CD4-positive, alpha-beta T cell treated with Interleukin-4 for 1 hour (primary cell): ENCODE results near the gene PDE4D.
"Not testable (repeated sequence)": the region's sequence is repeated elsewhere in the genome, so short reads cannot be mapped to it uniquely, and the experiment has no call there.

ENCODE experiments used
- DNase-seq, 2 donors: peaks; one replicate each; pipeline ENCODE4 v3.0.0-alpha.2; 2020 to 2022

PDE4D gene

DNA sequence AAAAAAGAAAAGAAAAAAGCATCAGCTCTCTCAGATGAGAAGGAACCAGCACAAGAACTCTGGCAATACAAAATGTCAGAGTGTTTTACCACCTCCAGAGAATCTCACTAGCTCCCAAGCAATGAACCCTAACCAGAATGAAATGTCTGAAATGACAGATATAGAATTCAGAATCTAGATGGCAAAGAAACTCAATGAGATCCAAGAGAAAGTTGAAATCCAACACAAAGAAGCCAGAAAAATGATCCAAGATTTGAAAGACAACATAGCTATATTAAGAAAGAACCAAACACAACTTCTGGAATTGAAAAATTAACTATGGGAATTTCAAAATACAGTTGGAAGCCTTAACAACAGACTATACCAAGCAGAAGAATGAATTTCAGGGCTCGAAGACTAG is 396.3 kb downstream of the PDE4D start:
- DNase-seq: no peak

DNA sequence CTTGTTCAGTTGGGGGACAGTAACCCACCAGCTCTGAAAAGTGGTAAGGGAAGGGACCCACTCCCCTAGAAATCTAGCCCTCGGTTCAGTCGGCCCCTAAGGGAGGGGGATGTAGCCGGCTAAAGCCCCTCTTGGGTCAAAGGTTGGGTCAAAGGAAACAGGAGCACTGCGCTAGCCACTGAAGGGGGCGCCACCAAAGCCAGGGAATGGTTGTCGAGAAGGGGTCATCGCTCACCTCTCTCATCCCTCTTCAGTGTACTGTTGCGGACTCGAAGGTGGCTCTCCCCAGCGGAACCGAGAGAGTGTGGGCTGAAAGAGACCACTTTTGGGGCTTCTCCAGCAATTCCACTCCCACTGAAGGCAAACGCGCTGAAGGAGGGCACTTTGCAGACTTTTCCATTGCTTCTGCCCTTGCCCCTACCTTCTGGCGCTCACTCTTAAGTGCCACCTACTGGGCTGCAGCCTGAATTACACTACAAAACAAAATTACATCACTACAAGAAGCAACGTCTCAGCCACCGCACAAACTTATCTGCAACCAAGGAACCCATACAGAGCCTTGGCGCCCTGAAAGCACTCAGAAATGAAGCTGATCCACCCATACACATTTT is 396.9 kb downstream of the PDE4D start:
- no peak for DNase-seq

DNA sequence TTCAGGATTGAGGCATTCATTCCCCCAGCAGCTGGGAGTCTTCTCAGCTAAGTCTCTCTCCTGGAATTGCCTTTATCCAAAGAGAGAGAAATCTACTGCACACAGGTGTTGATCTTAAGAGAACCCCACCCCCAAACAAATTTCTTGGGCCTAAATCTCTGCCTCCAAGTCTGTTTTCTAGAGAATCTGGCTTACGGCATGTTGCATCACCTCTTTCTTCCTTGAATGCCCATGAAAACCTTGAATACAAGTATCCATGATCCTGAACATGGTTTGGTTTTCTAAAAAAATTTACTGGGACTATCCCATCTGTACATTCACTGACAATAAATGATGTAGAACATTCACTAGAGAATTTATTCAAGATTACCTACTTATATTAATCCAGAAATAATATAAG is 401.6 kb downstream of the PDE4D start:
- DNase-seq: no peak

DNA sequence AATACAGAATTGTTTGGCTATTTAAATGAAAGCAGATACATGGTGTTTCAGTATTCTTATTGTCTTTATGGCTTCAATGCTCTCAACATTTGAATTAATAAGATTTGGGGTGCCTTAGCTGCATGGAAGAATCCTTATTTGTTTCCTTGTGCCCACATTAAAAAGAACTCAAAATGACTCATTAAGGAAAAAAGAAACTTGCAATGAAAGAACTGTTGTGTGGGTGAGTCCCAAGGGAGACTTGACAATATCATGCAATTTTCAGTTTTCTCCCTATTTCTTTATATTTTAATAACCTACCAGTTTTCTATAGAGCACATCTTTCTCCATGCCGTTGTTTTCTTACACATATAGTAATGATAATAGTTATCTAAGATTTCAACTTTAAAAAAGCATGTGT is 404.0 kb downstream of the PDE4D start:
- no peak for DNase-seq

DNA sequence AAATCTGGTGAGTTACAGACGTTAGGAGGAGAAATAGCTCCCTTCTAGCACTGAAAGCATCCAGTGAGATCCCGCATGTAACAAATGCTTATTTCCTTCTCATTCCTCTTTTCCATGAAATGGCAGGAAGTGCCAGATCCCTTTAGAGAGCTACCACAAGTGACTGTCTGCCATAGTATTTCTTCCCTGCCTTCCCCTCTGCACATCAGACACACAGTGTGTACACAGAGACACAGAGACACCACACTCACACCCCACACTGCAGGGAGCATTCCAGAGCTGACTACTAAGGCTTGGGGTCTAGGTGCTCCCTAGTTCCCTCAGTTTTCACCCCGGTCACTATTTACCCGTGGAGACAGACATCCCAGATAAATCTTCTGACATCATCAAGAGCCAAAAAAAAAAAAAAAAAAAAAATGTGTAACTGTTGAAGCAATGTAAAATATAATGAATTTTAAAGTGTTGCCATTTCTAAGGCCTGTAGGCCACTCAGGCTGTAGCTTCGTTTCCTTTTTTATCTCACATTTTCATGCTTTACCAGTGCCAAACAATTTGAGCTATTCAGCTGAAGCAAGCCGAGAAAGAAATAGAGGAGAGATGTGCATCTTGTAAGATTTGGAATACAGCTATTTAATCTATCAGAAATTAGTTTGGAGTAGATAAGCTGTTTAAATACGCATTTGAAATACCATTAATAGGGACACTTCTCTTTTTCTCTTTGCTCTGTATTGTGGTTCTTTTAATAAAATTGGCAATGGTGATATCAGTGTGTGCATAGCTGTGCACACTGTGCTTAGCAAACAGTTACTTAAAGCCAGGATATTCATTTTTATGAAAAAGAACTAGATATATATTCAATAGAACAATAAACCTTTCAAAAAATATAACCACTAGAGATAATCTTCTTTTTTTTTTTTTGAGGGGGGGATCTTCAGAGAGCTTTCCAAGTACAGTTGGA is 405.5 kb downstream of the PDE4D start:
- DNase-seq: no peak

DNA sequence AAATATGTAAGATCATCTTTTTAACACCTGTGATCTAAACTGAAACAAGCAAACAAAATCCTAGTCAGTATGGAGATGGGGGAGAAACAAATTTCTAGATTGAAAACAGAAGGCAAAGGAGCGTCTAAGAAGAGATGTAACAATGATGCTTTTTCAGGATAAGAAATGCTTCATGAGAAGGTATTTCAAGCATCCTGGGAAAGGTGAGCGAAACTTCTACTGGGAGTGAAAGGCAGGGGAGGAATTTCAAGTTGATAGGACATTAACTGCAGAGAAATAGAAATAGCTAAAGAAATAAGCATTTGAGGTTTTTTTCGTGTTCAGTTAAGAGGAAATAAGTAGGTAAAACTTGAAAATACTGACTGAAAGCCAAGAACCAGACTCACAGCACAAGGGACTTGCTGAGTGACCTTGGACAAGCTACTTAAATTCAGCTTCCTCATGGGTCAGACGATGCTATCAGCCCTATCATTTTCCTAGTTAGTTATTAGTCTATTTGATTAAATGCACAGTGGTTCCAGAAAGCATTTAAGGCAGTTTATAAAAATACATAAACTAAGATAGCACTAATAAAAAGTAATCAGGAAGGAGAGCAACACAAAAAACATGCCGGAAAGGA is 406.3 kb downstream of the PDE4D start:
- no peak for DNase-seq

DNA sequence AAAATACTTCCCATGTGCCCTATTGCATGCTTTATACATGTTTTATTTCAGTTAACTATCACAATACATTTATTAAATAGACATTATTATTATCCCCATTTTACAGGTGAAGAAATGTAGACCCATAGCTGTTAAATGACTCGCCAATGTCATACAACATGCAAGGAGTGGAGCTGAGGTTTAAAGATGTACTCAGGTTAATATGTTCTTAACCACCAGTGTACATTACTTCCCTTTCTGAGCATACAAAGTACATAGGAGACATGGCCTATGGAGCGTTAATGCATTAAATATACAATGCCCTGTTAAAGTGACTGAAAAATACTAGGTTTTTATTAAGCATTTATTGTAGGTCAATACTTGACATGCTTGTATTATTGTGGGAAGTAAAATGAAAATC is 407.0 kb downstream of the PDE4D start:
- no peak for DNase-seq

DNA sequence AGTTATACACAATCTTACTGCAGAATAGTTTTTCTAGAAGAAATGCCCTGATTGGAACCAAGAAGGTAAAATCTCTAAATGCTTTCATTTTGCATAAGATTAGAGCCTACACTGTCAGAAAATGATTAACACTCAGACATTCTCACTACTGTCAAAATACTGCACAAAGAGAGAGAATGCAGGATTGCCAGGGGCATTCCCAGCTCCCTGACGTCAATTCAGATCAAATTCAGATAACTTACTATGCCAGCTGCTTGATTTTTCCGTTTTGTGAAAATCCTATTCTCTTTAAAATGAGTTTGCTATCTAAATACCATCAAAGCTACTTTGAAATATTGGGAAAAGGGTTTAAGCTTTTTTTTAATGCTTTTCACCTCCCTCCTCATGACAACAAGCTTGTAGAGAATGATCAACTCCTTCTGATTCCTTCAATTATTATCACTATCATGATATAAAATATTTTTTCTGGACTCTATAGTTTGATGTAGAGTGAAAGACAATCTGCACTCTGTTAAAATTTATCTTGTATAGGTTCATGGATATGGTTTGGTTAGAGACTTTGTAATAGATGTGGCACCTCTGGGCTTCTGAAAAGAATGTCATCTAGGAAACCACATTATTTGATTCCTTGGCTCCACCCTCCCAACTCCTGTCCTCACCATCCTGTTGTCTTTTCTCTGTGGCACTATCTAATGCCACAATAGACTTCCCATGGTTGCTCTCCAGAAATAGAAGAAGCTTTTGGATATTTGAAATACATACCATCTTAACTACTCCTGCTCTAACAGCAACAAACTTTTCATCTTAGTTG is 407.7 kb downstream of the PDE4D start:
- DNase-seq: no peak

DNA sequence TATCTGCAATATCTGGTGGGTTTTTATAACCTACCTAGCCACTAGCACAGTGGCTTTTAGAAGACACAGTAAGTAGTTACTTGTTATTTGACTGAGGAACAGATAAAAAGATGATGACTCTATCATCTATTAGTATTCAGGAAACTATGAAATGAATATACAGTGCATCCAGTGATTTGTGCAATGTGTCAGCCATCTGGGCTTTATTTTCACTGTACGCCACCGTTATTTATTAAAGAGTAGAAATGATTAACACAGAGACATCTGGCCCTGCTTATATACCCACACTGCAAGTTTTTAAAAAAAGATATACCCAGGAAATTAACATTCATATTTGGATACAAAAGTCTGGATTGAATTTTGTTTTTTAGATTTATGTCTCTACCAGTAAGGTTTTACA is 408.4 kb downstream of the PDE4D start:
- DNase-seq: no peak

DNA sequence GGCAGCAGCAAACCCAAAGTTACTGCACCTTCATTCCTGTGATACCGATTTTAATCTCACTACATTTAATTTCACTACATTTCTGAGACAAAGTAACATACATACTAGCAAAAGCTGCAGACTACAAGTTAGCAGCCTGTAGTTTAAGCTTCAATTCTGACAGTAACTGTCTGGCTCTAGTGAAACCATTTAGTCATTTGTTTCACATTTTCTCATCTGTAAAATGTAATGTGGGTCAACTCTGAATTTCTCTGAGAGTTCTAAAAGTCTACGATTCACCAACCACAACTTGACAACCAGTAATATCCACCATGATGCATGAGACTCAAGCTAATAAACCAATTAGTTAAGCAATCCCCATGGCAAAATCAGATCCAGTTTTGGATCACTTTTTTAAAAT is 408.9 kb downstream of the PDE4D start:
- no peak for DNase-seq

DNA sequence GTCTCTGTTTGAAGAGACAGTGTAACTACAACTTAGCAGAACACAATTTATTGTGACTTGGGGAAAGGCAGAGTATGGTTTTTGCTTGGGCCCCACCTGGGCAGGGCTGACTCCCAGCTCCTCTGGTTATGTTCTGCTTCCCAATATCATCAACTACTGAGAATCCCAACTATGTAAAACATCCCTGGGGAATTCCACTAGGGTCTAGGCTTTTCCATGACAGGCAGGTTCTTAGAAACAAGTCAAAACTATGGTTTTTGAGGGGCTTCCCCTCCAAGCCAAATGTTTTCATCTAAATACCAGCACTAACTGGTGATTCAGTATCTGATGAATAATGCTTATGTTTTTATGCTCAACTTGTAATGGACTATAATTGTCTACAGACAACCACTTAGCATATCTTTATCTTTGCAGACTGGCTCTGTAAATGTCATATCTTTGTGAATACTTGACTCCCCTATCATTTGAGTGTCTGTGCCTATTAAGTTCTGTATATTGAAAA is 409.5 kb downstream of the PDE4D start:
- no peak for DNase-seq

DNA sequence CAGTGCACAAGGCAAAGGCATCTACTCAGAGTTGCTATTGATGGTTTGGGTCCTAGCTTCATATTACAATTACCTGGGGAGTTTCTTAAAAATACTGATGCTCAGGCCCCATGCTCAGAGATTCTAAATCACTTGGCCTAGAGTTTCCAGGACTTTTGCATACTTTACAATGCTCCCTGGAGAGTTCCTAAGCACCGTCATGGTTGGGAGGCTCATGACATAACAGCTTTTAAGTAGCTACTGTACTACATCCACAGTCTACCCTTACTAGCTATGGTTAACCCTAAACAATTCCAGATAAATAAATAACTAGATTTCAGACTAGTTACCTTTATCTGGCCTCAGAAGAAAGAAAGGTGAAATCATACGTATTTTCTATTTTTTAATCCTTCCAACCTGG is 414.4 kb downstream of the PDE4D start:
- no peak for DNase-seq

DNA sequence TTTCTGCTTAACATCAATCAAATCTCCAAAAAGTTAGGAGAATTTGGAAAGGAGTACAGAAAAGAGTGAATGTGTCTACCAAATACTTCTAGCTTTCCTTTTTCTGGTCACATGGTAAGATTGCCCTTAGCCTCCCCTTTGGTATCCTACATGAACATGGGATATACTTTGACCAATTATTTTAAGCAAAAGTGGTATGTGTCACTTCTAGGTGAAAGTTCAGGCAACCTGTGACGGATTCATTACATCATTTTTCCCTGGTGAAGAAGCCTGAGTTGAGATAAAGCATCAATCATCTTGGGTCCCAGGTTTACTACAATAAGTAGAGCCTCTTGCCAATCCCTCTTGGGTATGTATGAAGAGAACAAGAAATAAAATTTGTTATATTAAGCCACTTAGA is 419.2 kb downstream of the PDE4D start:
- DNase-seq: no peak

DNA sequence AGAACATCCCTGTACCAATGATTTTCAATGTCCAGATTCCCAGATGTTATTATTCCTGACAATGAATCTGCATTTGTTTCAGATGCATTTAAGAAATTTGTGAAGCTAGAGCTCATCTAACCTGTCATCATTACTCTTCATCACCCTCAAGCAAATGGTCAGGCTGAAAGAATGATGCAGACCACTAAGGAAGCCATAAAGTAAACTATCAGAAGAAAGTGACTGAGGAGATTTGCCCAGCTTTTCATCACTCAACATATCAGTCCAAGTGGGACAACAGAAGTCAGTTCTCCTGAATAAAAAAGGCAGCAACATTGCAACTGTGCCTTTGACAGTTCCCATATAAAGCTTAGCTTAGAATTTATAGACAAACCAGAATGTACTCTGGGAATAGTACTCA is 419.9 kb downstream of the PDE4D start:
- no peak for DNase-seq

DNA sequence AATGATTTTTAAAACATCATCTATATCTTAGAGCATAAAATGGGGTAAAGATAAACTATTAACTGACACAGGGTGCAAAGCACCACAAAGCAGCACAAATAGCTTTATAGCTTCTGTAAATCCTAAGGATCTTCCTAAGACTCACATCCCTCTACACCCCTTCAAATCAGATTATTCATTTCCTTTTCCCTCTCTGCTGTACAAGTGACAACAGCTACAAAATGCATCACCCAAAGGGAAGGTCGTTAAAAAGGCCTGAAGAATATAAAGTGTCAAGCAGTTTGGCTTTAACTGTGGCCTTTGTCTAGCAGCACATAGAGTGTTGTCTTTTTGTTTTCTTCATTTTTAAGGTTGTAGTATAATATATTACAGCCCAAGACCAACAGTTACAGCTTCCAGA is 422.1 kb downstream of the PDE4D start:
- DNase-seq: no peak

DNA sequence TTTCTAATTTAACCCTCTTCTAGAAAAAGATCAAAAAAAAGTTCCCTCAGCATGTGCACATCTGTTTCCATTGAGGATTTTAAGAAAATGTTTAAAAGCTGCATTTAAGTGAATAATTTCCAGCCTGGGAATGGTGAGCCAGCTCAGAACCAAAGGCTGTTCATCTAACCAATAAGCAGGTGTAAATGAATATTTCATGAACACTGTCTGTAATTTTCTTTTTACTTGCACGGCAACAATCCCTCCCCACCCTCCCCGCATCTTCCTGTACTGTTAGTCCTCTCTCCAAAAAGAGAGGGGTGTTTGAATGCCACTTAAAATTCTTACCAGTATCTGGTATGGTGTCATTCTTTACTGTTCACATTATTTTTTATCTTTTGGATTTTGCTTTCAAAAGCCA is 425.6 kb downstream of the PDE4D start:
- DNase-seq: no peak

DNA sequence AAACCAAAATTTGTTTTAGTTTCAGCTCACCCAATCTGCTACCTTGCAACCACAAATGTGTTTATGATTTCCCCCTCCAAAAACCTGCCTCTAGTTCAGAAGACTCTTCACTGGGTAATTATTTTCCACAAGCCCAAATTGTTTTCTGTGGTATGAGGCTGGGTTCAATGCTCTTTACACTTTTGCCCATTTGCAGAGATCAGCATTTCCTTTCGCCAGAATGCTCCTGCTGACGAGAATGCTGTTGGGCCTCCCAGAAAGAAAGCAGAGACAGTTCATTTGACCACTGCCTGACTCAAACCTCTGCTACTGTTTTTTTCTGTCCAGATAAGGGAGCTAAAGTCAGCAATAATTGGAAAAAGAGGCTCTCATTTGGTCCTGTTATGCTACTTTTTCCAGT is 427.3 kb downstream of the PDE4D start:
- DNase-seq: no peak

DNA sequence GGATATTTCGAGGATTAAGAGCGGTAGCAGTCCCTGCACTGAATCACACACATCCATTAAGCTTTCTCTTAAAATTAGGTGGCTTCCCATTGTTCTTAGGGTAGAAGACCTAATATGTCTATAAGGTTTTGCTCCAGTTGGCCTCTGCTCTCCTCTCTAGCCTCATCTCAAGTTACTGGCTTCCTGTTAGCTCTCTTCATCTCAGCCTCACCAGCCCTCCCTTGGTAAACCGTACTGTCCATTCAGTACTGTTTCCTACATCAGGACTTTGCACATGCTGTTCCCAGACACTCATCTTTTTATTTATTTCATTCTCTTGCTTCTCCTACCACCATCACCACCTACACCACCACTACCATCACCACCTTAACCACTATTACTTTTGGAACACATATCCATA is 428.6 kb downstream of the PDE4D start:
- no peak for DNase-seq

DNA sequence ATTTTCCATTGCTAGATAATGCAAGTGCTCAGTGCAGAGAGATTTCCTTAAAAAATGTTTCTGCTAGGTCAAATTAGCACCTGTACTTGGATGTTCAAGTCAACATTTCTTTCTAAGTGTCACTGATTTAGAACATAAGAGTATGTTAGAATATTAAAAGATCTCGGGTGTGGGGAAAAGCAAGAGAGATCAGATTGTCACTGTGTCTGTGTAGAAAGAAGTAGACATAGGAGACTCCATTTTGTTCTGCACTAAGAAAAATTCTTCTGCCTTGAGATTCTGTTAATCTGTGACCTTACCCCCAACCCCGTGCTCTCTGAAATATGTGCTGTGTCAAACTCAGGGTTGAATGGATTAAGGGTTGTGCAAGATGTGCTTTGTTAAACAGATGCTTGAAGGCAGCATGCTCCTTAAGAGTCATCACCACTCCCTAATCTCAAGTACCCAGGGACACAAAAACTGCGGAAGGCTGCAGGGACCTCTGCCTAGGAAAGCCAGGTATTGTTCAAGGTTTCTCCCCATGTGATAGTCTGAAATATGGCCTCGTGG is 429.8 kb downstream of the PDE4D start:
- DNase-seq: not testable (repeated sequence)

DNA sequence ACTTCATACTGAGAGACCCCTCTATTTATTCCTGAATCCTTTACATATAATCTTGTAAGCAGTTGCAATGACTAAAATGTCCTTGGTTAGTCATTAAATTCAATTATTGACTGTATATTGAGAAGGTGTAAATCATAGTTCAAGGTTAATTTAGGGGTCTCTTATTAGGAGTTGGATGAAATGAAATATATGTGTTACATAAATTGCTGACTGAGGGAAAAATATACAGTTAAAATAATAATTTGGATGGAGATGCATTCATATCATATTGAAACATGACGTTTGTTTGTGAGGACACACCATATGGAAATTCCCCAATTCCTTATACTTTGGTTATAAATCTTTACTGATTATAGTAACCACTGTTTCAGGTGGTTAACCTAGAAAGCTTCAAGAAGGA is 430.6 kb downstream of the PDE4D start:
- no peak for DNase-seq

DNA sequence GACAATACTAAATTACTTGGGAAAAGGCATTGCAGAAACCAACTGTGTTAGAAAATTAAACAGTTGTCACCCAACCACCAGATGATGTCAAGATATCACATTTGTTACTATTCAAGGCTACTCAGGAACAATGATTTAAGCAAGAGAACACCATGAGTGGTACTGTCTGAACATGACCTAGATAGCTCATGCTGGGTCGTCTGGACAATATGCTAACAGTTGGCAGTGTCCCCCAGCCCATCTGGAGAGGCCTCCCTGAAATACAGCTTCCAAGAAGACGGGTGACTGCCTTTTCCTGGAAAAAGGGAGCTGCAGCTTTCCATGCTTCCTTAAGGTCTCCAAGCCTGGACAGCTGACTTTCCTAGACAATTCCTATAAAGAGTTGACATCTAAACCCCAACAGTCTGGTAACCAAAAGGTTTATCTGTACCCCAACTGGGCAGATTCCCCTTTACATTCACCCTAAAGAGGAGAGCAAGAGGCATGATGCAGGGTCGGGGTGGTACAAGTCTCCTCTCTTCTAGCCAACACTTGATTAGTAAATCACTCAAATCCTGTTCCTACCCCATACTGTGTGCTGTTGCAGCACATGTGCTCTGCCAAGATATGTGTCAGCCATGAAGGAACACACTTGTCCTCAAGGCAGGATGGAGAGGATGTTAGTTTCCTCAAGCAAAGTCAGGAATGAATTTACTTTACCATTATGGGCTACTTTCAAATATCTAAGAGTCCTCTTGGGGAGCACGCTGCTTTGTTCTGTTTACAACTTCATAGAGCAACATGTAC is 433.0 kb downstream of the PDE4D start:
- DNase-seq: no peak
